Immature natural killer cell (primary cell): ENCODE data around the gene MMD2. TPM values are rescaled to one million over a fixed set of nuclear protein-coding genes. Genes with fewer than 3 reads are reported as not detected.

Source experiments
- DNase-seq, 3 donors: peaks; one replicate each; pipeline ENCODE4 v3.0.0; 2022; ENCODE audit warnings: mixed read lengths in 1 of 3
- H3K27ac Mint-ChIP-seq, 6 donors: one replicate each; pipeline ENCODE4 v1.8.0; 2020; ENCODE audit warnings: mixed read lengths in 6 of 6, mild to moderate bottlenecking in 5 of 6, inconsistent platforms in 4 of 6, moderate library complexity in 3 of 6
- H3K27me3 Mint-ChIP-seq, 3 donors: one replicate each; pipeline ENCODE4 v1.8.0; 2020 to 2021; ENCODE audit warnings: low read depth in 3 of 3, mild to moderate bottlenecking in 3 of 3, mixed read lengths in 3 of 3, moderate library complexity in 3 of 3, inconsistent platforms in 1 of 3
- H3K36me3 Mint-ChIP-seq, 3 donors: one replicate each; pipeline ENCODE4 v1.8.0; 2020; ENCODE audit warnings: mixed read lengths in 3 of 3, inconsistent platforms in 2 of 3, mild to moderate bottlenecking in 2 of 3
- H3K4me1 Mint-ChIP-seq, 2 donors: one replicate each; pipeline ENCODE4 v1.8.0; 2020; ENCODE audit warnings: inconsistent platforms in 2 of 2, mild to moderate bottlenecking in 2 of 2, mixed read lengths in 2 of 2, moderate library complexity in 1 of 2
- H3K4me3 Mint-ChIP-seq, 5 donors: one replicate each; pipeline ENCODE4 v1.8.0; 2020; ENCODE audit warnings: mild to moderate bottlenecking in 5 of 5, mixed read lengths in 5 of 5, inconsistent platforms in 3 of 5, moderate library complexity in 3 of 5
- H3K9me3 Mint-ChIP-seq, 6 donors: one replicate each; pipeline ENCODE4 v1.8.0; 2020; ENCODE audit warnings: mild to moderate bottlenecking in 6 of 6, mixed read lengths in 6 of 6, inconsistent platforms in 4 of 6, moderate library complexity in 3 of 6
- polyA plus RNA-seq, 3 donors: library from polyadenylated mRNA; unstranded; fragments of 300-500 nt; fragmentation: Illumina TruSeq; gene quantifications; one replicate each; pipeline ENCODE4 v1.2.3, GENCODE V29; 2021

Gene MMD2
- polyA plus RNA-seq, 3 donors from 2014 or later: not detected

GRCh38 chr7:4882169-4883032, 76.6 kb downstream of the MMD2 start:
- Mint-ChIP-seq H3K27ac (peak overlapping the region in 2 of 6 donors; percentile 14 to 37), H3K4me3 (peak overlapping the region; percentile 70 to 76 (median 73)), H3K9me3 (no peaks in the 10 kb centered on the region), H3K27me3 (peaks cover 5 to 14% (median 12%) of the 10 kb centered on the region in 3 donors), H3K36me3 (no peaks in the 10 kb centered on the region), H3K4me1 (peaks cover 10 to 13% of the 10 kb centered on the region in 2 donors)
- DNase-seq: no peak

GRCh38 chr7:4880218-4880617, 78.8 kb downstream of the MMD2 start:
- Mint-ChIP-seq H3K9me3 (no peaks in the 10 kb centered on the region), H3K27me3 (peaks cover 7 to 14% (median 10%) of the 10 kb centered on the region in 3 donors), H3K4me3 (no peak overlapping the region), H3K27ac (no peak overlapping the region), H3K36me3 (no peaks in the 10 kb centered on the region), H3K4me1 (peaks cover 10 to 13% of the 10 kb centered on the region in 2 donors)
- no peak for DNase-seq

- Mint-ChIP-seq H3K4me1 (peaks cover 10 to 13% of the 10 kb centered on the region in 2 donors), H3K27ac (no peak overlapping the region), H3K4me3 (no peak overlapping the region), H3K27me3 (peaks cover 7 to 14% (median 10%) of the 10 kb centered on the region in 3 donors), H3K9me3 (no peaks in the 10 kb centered on the region), H3K36me3 (no peaks in the 10 kb centered on the region)
- no peak for DNase-seq
Measured at GRCh38 chr7:4879396-4880081, 79.4 kb downstream of the MMD2 start.

- DNase-seq: no peak
- Mint-ChIP-seq H3K27me3 (peaks cover 8 to 11% (median 10%) of the 10 kb centered on the region in 3 donors), H3K4me1 (peaks cover 8 to 13% of the 10 kb centered on the region in 2 donors), H3K36me3 (no peaks in the 10 kb centered on the region), H3K9me3 (no peaks in the 10 kb centered on the region), H3K4me3 (no peak overlapping the region), H3K27ac (no peak overlapping the region)
Measured at GRCh38 chr7:4878336-4879335, 80.4 kb downstream of the MMD2 start.

GRCh38 chr7:4876586-4876985, 82.4 kb downstream of the MMD2 start:
- no peaks in the 10 kb centered on the region for H3K36me3 Mint-ChIP-seq
- peaks cover 20% of the 10 kb centered on the region in 2 donors for H3K4me1 Mint-ChIP-seq
- no peaks in the 10 kb centered on the region for H3K9me3 Mint-ChIP-seq
- peaks cover 6 to 12% (median 11%) of the 10 kb centered on the region in 3 donors for H3K27me3 Mint-ChIP-seq
- no peak overlapping the region for H3K4me3 Mint-ChIP-seq
- no peak overlapping the region for H3K27ac Mint-ChIP-seq
- no peak for DNase-seq

- Mint-ChIP-seq H3K36me3 (no peaks in the 10 kb centered on the region), H3K4me3 (no peak overlapping the region), H3K27me3 (peaks cover 3 to 14% (median 12%) of the 10 kb centered on the region in 3 donors)
Measured at GRCh38 chr7:4875391-4875790, 83.6 kb downstream of the MMD2 start.

GRCh38 chr7:4873071-4873944, 85.7 kb downstream of the MMD2 start:
- Mint-ChIP-seq H3K27ac (peak overlapping the region in 3 of 6 donors; percentile 17 to 94 (median 91)), H3K9me3 (no peaks in the 10 kb centered on the region), H3K4me3 (peak overlapping the region in 4 of 5 donors; percentile 58 to 81 (median 74)), H3K36me3 (no peaks in the 10 kb centered on the region), H3K4me1 (peaks cover 30% of the 10 kb centered on the region in 2 donors), H3K27me3 (peaks cover 3 to 14% (median 8%) of the 10 kb centered on the region in 3 donors)
- no peak for DNase-seq

More at GRCh38 chr7:4875391-4875790, 83.6 kb downstream of the MMD2 start:
- no peak overlapping the region for H3K27ac Mint-ChIP-seq
- no peaks in the 10 kb centered on the region for H3K9me3 Mint-ChIP-seq
- peaks cover 30% of the 10 kb centered on the region in 2 donors for H3K4me1 Mint-ChIP-seq
- no peak for DNase-seq

GRCh38 chr7:4871930-4872675, 86.9 kb downstream of the MMD2 start:
- Mint-ChIP-seq H3K27me3 (peaks cover 4 to 14% (median 8%) of the 10 kb centered on the region in 3 donors), H3K9me3 (no peaks in the 10 kb centered on the region), H3K27ac (peak overlapping the region; percentile 73 to 95 (median 87)), H3K4me3 (peak overlapping the region; percentile 58 to 81 (median 68)), H3K4me1 (peaks cover 30% of the 10 kb centered on the region in 2 donors), H3K36me3 (no peaks in the 10 kb centered on the region)
- peak in 2 of 3 donors; percentile 40 to 57 for DNase-seq

- peak overlapping the region in 5 of 6 donors; percentile 78 to 94 (median 83) for H3K27ac Mint-ChIP-seq
- H3K4me1 Mint-ChIP-seq: peaks cover 30% of the 10 kb centered on the region in 2 donors
- no peaks in the 10 kb centered on the region for H3K9me3 Mint-ChIP-seq
- peak overlapping the region; percentile 8 to 62 (median 48) for H3K4me3 Mint-ChIP-seq
- no peaks in the 10 kb centered on the region for H3K36me3 Mint-ChIP-seq
- peak; percentile 17 to 37 (median 35) for DNase-seq
- H3K27me3 Mint-ChIP-seq: peaks cover 5 to 13% (median 11%) of the 10 kb centered on the region in 3 donors
Measured at GRCh38 chr7:4871056-4871680, 87.8 kb downstream of the MMD2 start.

- Mint-ChIP-seq H3K27me3 (peaks cover 11 to 20% (median 15%) of the 10 kb centered on the region in 3 donors), H3K27ac (no peak overlapping the region), H3K36me3 (no peaks in the 10 kb centered on the region), H3K4me1 (peaks cover 29% of the 10 kb centered on the region in 2 donors), H3K4me3 (no peak overlapping the region), H3K9me3 (peaks cover 0 to 6% (median 0%) of the 10 kb centered on the region in 6 donors)
- DNase-seq: no peak
Measured at GRCh38 chr7:4868493-4868892, 90.5 kb downstream of the MMD2 start.
